Thyroid gland (tissue), 4 donors: Measurements from ENCODE around the gene KCNK18. TPM values are rescaled to one million over a fixed set of nuclear protein-coding genes. Genes with fewer than 3 reads are reported as not detected.

Experiments
- DNase-seq, 2 donors: peaks; one replicate each; pipeline ENCODE4 v3.0.0-alpha.2; 2019
- H3K27ac ChIP-seq, 3 donors: fragments of 200-600 bp; sonication (generic); 1 replicate in 2 of 3; 2 replicates in 1 of 3; pipeline ENCODE4 v1.5.1; 2016 to 2019; ENCODE audit warnings: mild to moderate bottlenecking in 1 of 3, moderate library complexity in 1 of 3
- H3K27me3 ChIP-seq: fragments of 200-600 bp; sonication (generic); one replicate; pipeline ENCODE4 v1.5.1; 2019
- H3K36me3 ChIP-seq, 2 donors: fragments of 200-600 bp; sonication (generic); one replicate each; pipeline ENCODE4 v1.5.1; 2016 to 2019
- H3K4me1 ChIP-seq, 2 donors: fragments of 200-600 bp; sonication (generic); one replicate each; pipeline ENCODE4 v1.5.1; 2017 to 2019
- H3K4me3 ChIP-seq, 3 donors: fragments of 200-600 bp; sonication (generic); replicated peaks in 1 of 3; 1 replicate in 2 of 3; 2 replicates in 1 of 3; pipeline ENCODE4 v1.5.1; 2016; ENCODE audit warnings: mild to moderate bottlenecking in 1 of 3
- H3K9me3 ChIP-seq: fragments of 200-600 bp; sonication (generic); one replicate; pipeline ENCODE4 v1.5.1; 2017
- POLR2A ChIP-seq, 2 donors: fragments of 450-650 bp; IDR thresholded peaks; one replicate each; pipeline ENCODE4 v1.6.1; 2017; ENCODE audit warnings: antibody characterized with exemption in 2 of 2, mild to moderate bottlenecking in 2 of 2, moderate library complexity in 1 of 2
- WGBS, 2 donors: methylation state at CpG; one replicate each; pipeline ENCODE4 v1.1.5; 2017; 5-methylcytosine and 5-hydroxymethylcytosine counted together
- intact Hi-C: fragments of 100-400 bp; cut with DNase I; formaldehyde crosslinking; loops from one replicate; pipeline ENCODE4 v1.15.1; 2023
- total RNA-seq, 4 donors: library from RNA; depleted of rRNA; stranded (reverse); fragments of >200 nt; gene quantifications; one replicate each; pipeline ENCODE4 v1.2.3, GENCODE V29; 2016
- TF ChIP-seq, protein P1 (sequence below), 6 experiments: fragments of 200-600 bp in 3 of 6; fragments of 450-650 bp in 3 of 6; sonication (generic) in 3 of 6; IDR thresholded peaks; one replicate each; pipeline ENCODE4 v1.5.1; 2016 to 2019; ENCODE audit warnings: antibody characterized with exemption in 6 of 6, mild to moderate bottlenecking in 2 of 6, inconsistent platforms in 1 of 6, moderate library complexity in 1 of 6

The KCNK18 gene
- not detected for total RNA-seq

DNA sequence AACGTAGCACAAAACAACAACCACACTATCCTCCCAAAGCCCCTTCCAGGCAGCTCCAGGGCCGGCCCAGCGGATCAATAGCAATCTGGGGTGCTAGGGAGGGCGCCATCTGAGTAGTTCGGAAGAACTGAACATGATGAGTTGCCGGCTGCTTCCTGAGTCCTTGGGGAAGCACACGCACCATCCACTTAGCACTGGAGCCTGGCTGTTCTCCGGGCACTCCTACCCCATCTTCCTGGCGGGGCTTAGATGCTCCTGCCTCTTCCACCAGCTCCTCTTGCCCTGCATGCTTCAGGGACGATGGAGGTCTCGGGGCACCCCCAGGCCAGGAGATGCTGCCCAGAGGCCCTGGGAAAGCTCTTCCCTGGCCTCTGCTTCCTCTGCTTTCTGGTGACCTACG, at the start of gene KCNK18:
KCNK18 (plus strand) TSS at position 301 of the 400 bp plus-strand sequence; CDS start at position 301, 0 bp downstream.
- Histone ChIP-seq H3K27me3 (no peaks in the 10 kb centered on the region), H3K36me3 (no peaks in the 10 kb centered on the region), H3K4me1 (no peaks in the 10 kb centered on the region), H3K4me3 (no peak within 1 kb of the TSS), H3K9me3 (no peaks in the 10 kb centered on the region), H3K27ac (no peak within 1 kb of the TSS)
- 83 to 88% methylated on average over 10 to 12 of the region's 12 CpGs for WGBS, 2 donors
- DNase-seq = no peak
- intact Hi-C loops = no loop called here
- TF ChIP-seq POLR2A (IDR thresholded peaks at IDR 0.05) = no peak
- TF ChIP-seq, protein P1, sequence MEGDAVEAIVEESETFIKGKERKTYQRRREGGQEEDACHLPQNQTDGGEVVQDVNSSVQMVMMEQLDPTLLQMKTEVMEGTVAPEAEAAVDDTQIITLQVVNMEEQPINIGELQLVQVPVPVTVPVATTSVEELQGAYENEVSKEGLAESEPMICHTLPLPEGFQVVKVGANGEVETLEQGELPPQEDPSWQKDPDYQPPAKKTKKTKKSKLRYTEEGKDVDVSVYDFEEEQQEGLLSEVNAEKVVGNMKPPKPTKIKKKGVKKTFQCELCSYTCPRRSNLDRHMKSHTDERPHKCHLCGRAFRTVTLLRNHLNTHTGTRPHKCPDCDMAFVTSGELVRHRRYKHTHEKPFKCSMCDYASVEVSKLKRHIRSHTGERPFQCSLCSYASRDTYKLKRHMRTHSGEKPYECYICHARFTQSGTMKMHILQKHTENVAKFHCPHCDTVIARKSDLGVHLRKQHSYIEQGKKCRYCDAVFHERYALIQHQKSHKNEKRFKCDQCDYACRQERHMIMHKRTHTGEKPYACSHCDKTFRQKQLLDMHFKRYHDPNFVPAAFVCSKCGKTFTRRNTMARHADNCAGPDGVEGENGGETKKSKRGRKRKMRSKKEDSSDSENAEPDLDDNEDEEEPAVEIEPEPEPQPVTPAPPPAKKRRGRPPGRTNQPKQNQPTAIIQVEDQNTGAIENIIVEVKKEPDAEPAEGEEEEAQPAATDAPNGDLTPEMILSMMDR (IDR thresholded peaks at IDR 0.05) = no peak

DNA sequence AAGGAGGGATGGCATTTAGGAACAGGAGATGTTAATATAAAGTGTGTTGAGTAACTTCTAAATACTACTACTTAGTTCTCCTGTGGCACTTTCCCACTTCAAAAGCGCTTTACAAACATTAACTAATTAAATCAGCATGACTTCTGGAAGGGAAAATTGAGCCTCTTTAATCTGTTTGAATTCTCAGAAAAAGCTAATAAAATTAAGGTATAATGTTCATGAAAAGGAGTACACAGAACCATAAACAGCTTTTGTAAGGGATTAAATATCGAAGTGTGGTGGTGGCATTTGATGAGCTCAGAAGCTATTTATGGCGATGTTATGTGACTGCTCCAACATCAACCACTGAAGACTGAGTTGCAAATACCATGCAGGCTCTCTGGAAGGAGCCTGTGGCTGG, 49.0 kb upstream of the KCNK18 start:
- DNase-seq = no peak
- no peaks in the 10 kb centered on the region for H3K27me3 ChIP-seq
- no peaks in the 10 kb centered on the region for H3K36me3 ChIP-seq
- no peak overlapping the region for H3K4me3 ChIP-seq
- no peak overlapping the region for H3K27ac ChIP-seq
- intact Hi-C loops = no loop called here
- H3K4me1 ChIP-seq = no peaks in the 10 kb centered on the region
- no peaks in the 10 kb centered on the region for H3K9me3 ChIP-seq
- 78 to 80% methylated on average over 3 of the region's 3 CpGs for WGBS, 2 donors
- TF ChIP-seq, protein P1 (IDR thresholded peaks at IDR 0.05) = no peak
- no peak for TF ChIP-seq POLR2A (IDR thresholded peaks at IDR 0.05)

DNA sequence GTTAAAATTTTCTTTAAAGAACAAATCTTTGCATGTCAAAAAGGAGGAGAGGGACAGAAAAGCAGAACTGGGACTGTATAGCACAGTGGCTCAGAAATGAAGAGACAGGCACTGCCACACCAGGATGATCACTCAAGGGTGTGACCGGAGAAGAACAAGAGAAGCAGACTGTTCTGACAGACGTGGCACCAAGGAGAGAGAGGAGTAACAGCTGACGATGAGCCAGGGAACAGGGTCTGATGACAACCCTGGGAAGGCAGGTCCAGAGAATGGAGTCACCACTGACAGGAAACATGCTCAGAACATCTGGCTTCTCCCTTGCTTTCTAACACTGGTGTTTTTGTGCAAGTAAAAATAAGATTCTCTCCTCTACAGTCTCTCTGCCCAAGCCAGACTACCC, 44.6 kb upstream of the KCNK18 start:
- H3K27ac ChIP-seq = no peak overlapping the region
- no peaks in the 10 kb centered on the region for H3K36me3 ChIP-seq
- no peaks in the 10 kb centered on the region for H3K4me1 ChIP-seq
- no peak overlapping the region for H3K4me3 ChIP-seq
- TF ChIP-seq, protein P1 (IDR thresholded peaks at IDR 0.05) = no peak
- no peak for TF ChIP-seq POLR2A (IDR thresholded peaks at IDR 0.05)
- no peaks in the 10 kb centered on the region for H3K9me3 ChIP-seq
- 20 to 21% methylated on average over 3 of the region's 3 CpGs for WGBS, 2 donors
- intact Hi-C loops = no loop called here
- peaks cover 6% of the 10 kb centered on the region for H3K27me3 ChIP-seq
- no peak for DNase-seq

DNA sequence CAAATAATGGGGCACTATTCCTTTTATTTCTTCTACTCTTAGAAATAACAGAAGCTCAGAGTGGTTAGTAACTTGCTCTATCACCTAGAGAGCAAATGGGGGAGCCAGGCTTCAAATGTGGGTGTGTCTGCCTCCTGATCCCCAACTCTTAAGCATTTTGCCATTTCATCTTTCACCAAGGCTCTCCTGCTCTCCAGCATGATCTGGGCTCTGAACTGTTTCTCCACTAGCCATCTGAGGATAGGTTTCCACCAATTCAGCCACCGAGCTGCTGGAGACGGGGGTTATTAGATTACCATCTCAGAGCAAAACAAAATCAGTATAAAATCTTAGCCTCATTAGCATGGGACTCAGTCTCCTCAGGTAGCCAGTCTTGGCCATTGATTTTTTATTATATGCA, 39.0 kb upstream of the KCNK18 start:
- 6 to 30% methylated on average over 2 of the region's 2 CpGs for WGBS, 2 donors
- no peak overlapping the region for H3K27ac ChIP-seq
- TF ChIP-seq POLR2A (IDR thresholded peaks at IDR 0.05) = no peak
- TF ChIP-seq, protein P1 (IDR thresholded peaks at IDR 0.05) = no peak
- H3K9me3 ChIP-seq = no peaks in the 10 kb centered on the region
- intact Hi-C loops = no loop called here
- H3K27me3 ChIP-seq = peaks cover 55% of the 10 kb centered on the region
- H3K4me3 ChIP-seq = no peak overlapping the region
- no peak for DNase-seq
- H3K36me3 ChIP-seq = no peaks in the 10 kb centered on the region
- peaks cover 9 to 11% of the 10 kb centered on the region in 2 donors for H3K4me1 ChIP-seq

DNA sequence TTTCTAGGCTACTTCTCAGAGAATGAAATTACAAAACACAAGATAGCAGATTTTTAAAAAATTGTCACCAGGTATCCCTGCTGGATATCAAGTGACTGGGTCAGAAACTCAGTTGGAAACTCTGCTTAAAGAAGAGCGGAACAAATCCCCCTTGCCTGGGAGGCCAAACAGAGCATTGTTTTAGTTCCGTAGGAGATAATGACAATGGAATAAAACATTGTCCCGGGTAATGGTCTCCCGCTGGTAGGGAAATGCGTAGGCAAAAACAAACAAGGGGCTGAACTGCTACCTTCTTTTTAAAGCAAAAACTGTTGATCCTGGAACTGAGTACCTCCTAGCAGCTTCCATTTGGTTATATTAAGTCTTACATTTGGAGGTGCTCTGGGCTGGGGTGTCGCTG, 37.9 kb upstream of the KCNK18 start:
- no peak for TF ChIP-seq POLR2A (IDR thresholded peaks at IDR 0.05)
- TF ChIP-seq, protein P1 (IDR thresholded peaks at IDR 0.05) = no peak
- peaks cover 64% of the 10 kb centered on the region for H3K27me3 ChIP-seq
- H3K4me1 ChIP-seq = peaks cover 14 to 17% of the 10 kb centered on the region in 2 donors
- no peaks in the 10 kb centered on the region for H3K36me3 ChIP-seq
- DNase-seq = no peak
- H3K4me3 ChIP-seq = no peak overlapping the region
- intact Hi-C loops = no loop called here
- no peaks in the 10 kb centered on the region for H3K9me3 ChIP-seq
- 12 to 16% methylated on average over 6 of the region's 6 CpGs for WGBS, 2 donors
- H3K27ac ChIP-seq = no peak overlapping the region
